GM13976 (cell line): Measurements from ENCODE around the gene THADA.

ENCODE experiments used
- DNase-seq: peaks from one replicate; pipeline ENCODE4 v3.0.0; 2012; ENCODE audit warnings: low spot score
- in situ Hi-C: fragments of 300-500 bp; cut with MboI; formaldehyde crosslinking; loops from one replicate; pipeline ENCODE4 v1.12.0; 2022; ENCODE audit warnings: low sequenced_read_pairs, mixed read lengths, inconsistent platforms; ENCODE audit not compliant: unreplicated experiment
- TF ChIP-seq, protein P1 (sequence below): IDR thresholded peaks from 2 replicates; pipeline ENCODE4 v1.5.1; 2012; ENCODE audit warnings: borderline replicate concordance, mild to moderate bottlenecking; ENCODE audit not compliant: insufficient read depth; ENCODE audit errors: extremely low read depth, missing control alignments, control extremely low read depth

The THADA gene

DNA sequence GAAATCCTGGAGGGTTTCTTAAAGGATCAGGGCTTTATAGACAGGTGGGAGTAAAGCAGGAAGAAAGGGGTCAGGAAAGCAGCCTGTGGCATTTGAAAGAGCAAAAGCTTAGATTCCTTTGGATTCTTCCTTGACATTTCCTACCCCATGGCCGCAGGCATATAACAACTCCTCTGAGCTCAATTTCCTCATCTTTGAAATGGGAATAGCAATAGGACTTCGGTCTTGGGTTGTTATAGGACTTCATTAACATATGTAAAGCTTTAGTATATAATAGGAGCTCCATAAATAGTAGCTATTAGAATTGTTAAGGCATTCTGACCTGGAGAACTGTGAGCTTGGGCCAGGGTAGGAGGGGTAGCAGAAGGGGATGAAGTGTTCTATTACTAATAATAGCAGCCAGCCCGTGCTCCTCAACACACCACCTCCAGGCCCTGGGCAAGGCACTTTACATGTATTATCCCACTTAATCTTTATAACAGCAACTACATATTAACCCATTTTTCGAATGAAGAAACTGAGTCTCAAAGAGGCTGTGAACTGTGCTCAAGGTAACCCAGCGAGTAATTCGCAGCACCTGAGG, 380.1 kb downstream of the THADA start:
- in situ Hi-C loops = no loop called here
- DNase-seq = no peak
- TF ChIP-seq, protein P1, sequence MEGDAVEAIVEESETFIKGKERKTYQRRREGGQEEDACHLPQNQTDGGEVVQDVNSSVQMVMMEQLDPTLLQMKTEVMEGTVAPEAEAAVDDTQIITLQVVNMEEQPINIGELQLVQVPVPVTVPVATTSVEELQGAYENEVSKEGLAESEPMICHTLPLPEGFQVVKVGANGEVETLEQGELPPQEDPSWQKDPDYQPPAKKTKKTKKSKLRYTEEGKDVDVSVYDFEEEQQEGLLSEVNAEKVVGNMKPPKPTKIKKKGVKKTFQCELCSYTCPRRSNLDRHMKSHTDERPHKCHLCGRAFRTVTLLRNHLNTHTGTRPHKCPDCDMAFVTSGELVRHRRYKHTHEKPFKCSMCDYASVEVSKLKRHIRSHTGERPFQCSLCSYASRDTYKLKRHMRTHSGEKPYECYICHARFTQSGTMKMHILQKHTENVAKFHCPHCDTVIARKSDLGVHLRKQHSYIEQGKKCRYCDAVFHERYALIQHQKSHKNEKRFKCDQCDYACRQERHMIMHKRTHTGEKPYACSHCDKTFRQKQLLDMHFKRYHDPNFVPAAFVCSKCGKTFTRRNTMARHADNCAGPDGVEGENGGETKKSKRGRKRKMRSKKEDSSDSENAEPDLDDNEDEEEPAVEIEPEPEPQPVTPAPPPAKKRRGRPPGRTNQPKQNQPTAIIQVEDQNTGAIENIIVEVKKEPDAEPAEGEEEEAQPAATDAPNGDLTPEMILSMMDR = no peak

DNA sequence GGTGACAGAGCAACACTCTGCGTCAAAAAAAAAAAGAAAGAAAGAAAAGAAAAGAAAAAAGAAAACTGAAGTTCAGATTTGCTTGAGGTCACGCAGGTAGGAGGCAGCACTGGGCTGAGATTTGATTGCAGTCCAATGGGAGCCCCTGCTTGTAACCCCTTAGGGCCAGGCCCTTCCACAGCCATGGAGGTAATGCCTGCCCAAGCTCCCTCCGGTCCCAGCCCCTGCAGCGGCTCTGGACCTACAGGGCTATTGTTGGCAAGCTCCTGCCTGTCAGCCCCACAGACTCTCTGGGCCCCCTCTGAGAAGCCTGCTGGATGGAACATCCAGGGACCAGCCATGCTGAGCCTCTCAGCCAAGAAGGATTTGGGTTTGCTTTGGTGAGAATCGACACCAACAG, 381.6 kb downstream of the THADA start:
- no peak for DNase-seq
- TF ChIP-seq, protein P1 = no peak
- in situ Hi-C loops = no loop called here

DNA sequence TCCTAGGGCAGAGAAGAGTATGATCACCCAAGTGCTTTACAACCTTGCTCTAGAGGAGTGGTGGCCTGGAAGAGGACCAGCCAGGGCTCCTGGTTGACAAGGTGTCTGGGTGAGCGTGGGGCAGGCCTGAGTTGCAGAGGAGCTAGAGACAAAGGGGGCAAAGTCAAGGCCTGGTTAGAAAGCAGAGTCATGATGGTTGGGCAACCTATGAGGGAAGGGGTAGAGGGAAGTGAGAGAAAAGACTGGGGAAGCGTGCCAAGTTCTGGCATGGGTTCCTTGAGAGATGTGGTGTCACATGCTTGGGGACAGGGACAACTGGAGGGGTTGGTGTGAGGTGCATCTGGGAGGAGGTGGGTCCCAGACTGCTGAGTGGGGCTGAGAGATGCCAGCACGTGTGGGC, 382.9 kb downstream of the THADA start:
- in situ Hi-C loops = no loop called here
- TF ChIP-seq, protein P1 = no peak
- no peak for DNase-seq

DNA sequence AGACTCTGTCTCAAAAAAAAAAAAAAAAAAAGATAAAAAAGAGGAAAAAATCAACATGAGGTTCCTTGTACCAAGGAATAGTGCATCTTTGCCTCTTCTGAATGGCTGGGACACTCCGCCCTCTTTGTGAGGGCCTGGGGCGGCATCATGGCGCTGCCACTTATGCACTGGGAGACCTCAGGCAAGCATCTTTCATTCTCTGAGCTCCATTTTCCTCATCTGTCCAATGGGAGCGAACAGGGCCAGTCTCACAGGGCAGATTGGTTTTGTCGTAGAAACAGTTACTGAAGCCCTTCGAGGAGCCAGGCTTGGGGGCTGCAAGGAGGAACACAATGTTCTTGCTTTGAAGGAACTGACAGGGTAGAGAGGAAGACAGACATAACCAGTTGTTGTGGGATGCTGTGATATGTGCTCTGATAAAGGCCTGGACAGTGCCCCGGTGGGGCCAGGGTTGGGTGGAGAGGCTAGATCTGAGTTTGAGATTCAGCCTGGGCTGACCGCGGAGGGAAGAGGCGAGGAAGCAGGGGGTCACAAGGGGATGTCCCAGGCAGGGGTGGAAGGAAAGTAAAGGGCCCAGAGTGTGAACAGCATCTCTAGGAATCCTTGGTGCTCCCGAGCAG, 383.5 kb downstream of the THADA start:
- DNase-seq = no peak
- in situ Hi-C loops = no loop called here
- TF ChIP-seq, protein P1 = no peak

DNA sequence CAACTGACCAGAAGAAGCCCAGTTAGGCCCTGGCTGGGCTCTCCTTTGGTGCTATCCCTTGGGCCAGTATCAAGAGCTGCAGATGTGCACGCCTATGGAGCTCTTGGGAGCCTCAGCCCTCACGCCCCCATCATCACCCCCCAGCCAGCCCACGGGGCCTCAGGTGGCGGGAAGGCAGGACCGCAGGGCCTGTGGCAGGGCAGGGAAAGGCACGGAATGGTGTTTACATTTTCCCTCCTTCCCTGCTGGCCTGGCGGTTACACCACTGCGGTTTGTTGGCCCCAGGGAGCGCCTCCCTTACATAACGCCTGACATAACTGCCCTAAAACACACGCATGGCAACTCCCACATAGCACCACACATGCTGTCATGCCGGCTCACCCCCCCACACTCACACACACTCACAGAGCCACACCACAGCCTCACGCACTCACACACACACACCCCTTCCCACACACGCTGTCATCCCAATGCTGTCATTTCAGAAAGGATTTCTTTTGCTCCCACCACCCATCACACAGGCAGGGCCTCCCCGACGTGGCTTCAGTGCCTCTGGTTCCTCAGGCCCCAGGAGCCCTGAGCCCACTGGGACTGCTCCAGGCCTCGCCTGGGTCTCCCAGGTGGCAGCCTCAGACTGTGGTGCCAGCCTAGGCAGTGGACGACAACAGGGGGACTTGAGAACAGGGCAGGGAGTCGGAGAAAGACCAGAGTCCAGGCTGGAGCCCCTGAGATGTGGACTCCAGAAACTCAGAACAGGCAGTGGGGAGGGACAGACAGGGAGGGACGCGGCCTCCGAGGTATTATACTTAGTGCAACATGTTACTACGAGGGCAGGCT, 385.2 kb downstream of the THADA start:
- no peak for DNase-seq
- in situ Hi-C loops = no loop called here
- TF ChIP-seq, protein P1 = no peak

DNA sequence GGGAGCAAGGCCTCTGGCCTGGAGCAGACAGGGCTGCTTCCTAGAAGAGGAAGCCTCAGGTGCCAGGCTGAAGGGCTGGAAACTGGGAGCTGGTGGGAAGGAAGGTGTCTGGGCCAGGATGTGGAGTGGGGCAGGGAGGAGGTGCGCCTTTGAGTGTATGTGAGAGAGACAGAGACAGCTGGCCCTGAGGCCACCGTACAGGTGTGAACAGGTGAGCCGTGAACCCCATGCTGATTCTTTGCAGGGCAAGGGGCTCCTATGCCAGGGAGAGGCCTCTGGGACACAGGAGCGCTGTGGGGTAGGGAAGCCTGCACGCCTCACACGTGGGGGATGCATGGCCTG, 385.7 kb downstream of the THADA start:
- in situ Hi-C loops = no loop called here
- no peak for DNase-seq
- TF ChIP-seq, protein P1 = no peak
